Lung (tissue), 4 donors: ENCODE data around the gene TMEM135. TPM values are rescaled to one million over a fixed set of nuclear protein-coding genes. Genes with fewer than 3 reads are reported as not detected.

Experiments
- polyA plus RNA-seq, 2 donors: library from polyadenylated mRNA; stranded (reverse); fragments of 200-250 nt; gene quantifications; one replicate each; pipeline ENCODE4 v1.2.1, GENCODE V29; 2013
- total RNA-seq, 2 donors: library from RNA; depleted of rRNA in 1 of 2; stranded (reverse); fragments of >200 nt in 1 of 2; gene quantifications; one replicate each; pipeline ENCODE4 v1.2.1, GENCODE V29; 2014 to 2021
- donor health status: Bipolar disorder and iron deficiency.
- donor health status: healthy.
- donor health status: DM: yes; HTN: yes; CAD: no.

The TMEM135 gene
- total and polyA plus RNA-seq, 4 donors, result 5.9 to 42.0 (median 11.5) TPM

Other genes with a start within 250 kb of the TMEM135 start
- 10 to 100 TPM; 19.3 to 86.7 TPM for gene PRSS23, start 237.4 kb upstream of the TMEM135 start, total RNA-seq
- 10 to 100 TPM in 1 of 2 donors, 1 to 10 TPM in 1; 9.9 to 50.8 TPM for gene PRSS23, start 237.4 kb upstream of the TMEM135 start, polyA plus RNA-seq
- gene FZD4, start 82.5 kb upstream of the TMEM135 start, total RNA-seq, result 10 to 100 TPM; 24.3 to 40.0 TPM
- 10 to 100 TPM; 12.0 to 17.4 TPM for gene FZD4, start 82.5 kb upstream of the TMEM135 start, polyA plus RNA-seq